Right lobe of liver (tissue), 6 donors: ENCODE data around the gene RASIP1. TPM values are rescaled to one million over a fixed set of nuclear protein-coding genes. Genes with fewer than 3 reads are reported as not detected.

ENCODE experiments used
- ATAC-seq, 4 donors: fragments of 200-7000 bp; cut with Tn5 transposase; one replicate each; pipeline ENCODE4 v1.9.1; 2020; ENCODE audit warnings: mild to moderate bottlenecking in 4 of 4, moderate library complexity in 4 of 4
- DNase-seq, 3 donors: peaks; one replicate each; pipeline ENCODE4 v3.0.0-alpha.2; 2020
- H3K27ac ChIP-seq, 3 donors: fragments of 200-600 bp; one replicate each; pipeline ENCODE4 v1.8.0; 2022
- H3K27me3 ChIP-seq, 2 donors: fragments of 200-600 bp; one replicate each; pipeline ENCODE4 v1.8.0; 2022
- H3K36me3 ChIP-seq, 4 donors: fragments of 200-600 bp; sonication (generic) in 1 of 4; one replicate each; pipeline versions ENCODE4 v1.5.1 to v1.8.0; 2017 to 2022; ENCODE audit warnings: control low read depth in 1 of 4
- H3K4me1 ChIP-seq, 4 donors: fragments of 200-600 bp; sonication (generic) in 1 of 4; one replicate each; pipeline versions ENCODE4 v1.5.1 to v1.8.0; 2017 to 2022; ENCODE audit warnings: control low read depth in 1 of 4
- H3K4me3 ChIP-seq, 3 donors: fragments of 200-600 bp; one replicate each; pipeline ENCODE4 v1.8.0; 2022
- H3K9me3 ChIP-seq, 4 donors: fragments of 200-600 bp; sonication (generic) in 1 of 4; one replicate each; pipeline versions ENCODE4 v1.5.1 to v1.8.0; 2017 to 2022; ENCODE audit warnings: control low read depth in 1 of 4
- POLR2A ChIP-seq: fragments of 450-650 bp; IDR thresholded peaks from one replicate; pipeline ENCODE4 v1.6.1; 2017; ENCODE audit warnings: antibody characterized with exemption, mild to moderate bottlenecking
- WGBS: methylation state at CpG from one replicate; pipeline ENCODE4 v1.1.6; 2018; ENCODE audit warnings: low coverage, low lambda C conversion rate; ENCODE audit not compliant: insufficient coverage; ENCODE audit errors: missing lambda C conversion rate; 5-methylcytosine and 5-hydroxymethylcytosine counted together
- intact Hi-C, 2 donors: fragments of 100-400 bp; cut with DNase I; formaldehyde crosslinking; loops; one replicate each; pipeline versions ENCODE4 v1.11.2 to v1.14.1; 2022
- total RNA-seq, 6 experiments: library from RNA; depleted of rRNA in 2 of 6; stranded (reverse); fragments of >200 nt in 2 of 6; fragmentation: NEBNext Ultra II Directional in 3 of 6; extraction: Animal tissue kit (Norgen Biotek cat#: 25700) in 3 of 6; gene quantifications; one replicate each; pipeline versions ENCODE4 v1.1.0 to v1.2.4, GENCODE V29; 2016 to 2023
- TF ChIP-seq, protein P1 (sequence below), 4 donors: fragments of 200-600 bp in 3 of 4; fragments of 450-650 bp in 1 of 4; IDR thresholded peaks; one replicate each; pipeline versions ENCODE4 v1.5.1 to v1.8.0; 2016 to 2022; ENCODE audit warnings: antibody characterized with exemption in 4 of 4, mild to moderate bottlenecking in 2 of 4
- donor health status: DM: no; HTN: yes; CAD: no.
- donor health status: DM: no; HTN: no; CAD: no.
- donor health status: DM: no; HTN: no; CAD: no.
- donor health status: DM: no; HTN: yes; CAD: no.
- donor health status: DM: no; HTN: yes; CAD: no.

Gene RASIP1
- total RNA-seq, 6 experiments from 2014 or later, result 2.7 to 6.7 (median 4.9) TPM

DNA sequence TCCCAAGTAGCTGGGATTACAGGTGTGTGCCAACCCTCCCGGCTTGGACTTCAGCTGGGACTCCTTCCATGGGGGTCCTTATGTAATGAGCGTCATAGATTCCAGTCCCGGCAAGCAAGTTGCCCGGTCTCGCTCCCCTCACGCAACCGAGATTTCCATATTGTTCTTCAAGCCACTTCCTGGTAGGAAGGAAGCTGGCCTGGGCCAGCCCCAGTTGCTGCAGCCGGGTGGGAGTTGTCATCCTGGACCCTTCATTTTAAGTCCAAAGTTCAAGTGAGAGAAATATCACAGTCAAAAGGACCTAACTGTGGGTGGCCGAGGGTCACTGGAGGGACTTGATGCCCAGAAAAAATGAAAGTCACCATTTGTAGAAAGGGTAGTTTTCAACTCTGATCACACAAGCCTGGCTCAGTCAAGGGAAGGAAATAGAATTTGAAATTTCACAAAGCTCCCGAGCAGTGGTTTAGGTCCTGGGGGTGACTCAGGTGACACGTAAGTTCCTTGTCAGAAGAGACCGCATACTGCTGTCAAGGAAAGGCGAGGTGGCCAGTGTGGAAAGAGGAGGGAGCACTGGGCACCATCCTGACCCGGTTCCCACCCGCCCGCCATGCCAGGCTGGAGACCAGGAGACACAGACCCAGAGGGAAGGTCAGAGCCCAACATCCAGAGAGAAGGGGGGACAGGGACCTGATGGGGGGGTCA is 20.2 kb upstream of the RASIP1 start:
- TF ChIP-seq POLR2A, result no peak
- TF ChIP-seq, protein P1, sequence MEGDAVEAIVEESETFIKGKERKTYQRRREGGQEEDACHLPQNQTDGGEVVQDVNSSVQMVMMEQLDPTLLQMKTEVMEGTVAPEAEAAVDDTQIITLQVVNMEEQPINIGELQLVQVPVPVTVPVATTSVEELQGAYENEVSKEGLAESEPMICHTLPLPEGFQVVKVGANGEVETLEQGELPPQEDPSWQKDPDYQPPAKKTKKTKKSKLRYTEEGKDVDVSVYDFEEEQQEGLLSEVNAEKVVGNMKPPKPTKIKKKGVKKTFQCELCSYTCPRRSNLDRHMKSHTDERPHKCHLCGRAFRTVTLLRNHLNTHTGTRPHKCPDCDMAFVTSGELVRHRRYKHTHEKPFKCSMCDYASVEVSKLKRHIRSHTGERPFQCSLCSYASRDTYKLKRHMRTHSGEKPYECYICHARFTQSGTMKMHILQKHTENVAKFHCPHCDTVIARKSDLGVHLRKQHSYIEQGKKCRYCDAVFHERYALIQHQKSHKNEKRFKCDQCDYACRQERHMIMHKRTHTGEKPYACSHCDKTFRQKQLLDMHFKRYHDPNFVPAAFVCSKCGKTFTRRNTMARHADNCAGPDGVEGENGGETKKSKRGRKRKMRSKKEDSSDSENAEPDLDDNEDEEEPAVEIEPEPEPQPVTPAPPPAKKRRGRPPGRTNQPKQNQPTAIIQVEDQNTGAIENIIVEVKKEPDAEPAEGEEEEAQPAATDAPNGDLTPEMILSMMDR (IDR thresholded peaks at IDR 0.05), result no peak
- WGBS, result 27% methylated on average over 11 of the region's 16 CpGs
- DNase-seq (no peak), ATAC-seq (peak in 2 of 4 donors; percentile 1 to 15)
- Histone ChIP-seq H3K4me1 (peaks cover 0 to 21% (median 5%) of the 10 kb centered on the region in 4 donors), H3K27ac (peak overlapping the region in 2 of 3 donors; percentile 1 to 53), H3K36me3 (peaks cover 0 to 11% (median 0%) of the 10 kb centered on the region in 4 donors), H3K27me3 (no peaks in the 10 kb centered on the region), H3K4me3 (no peak overlapping the region), H3K9me3 (no peaks in the 10 kb centered on the region)
- intact Hi-C loops, result loop anchor here in 1 of 2 donors (10.0 kb wide), 1 partner anchor 86 kb away; the partner anchor contains the start of gene NTN5

DNA sequence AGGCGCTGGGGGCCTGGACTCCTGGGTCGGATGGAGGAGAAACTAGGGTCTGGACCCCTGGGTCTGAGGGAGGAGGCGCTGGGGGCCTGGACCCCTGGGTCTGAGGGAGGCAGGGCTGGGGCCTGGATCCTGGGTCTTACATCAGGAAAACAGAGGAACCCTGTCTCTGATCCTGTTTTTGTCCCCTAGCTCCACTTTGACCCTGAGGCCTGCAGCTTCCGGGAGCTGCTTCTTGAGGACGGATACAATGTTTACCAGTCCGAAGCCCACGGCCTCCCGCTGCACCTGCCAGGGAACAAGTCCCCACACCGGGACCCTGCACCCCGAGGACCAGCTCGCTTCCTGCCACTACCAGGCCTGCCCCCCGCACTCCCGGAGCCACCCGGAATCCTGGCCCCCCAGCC is 17.3 kb upstream of the RASIP1 start:
- intact Hi-C loops, result no loop called here

DNA sequence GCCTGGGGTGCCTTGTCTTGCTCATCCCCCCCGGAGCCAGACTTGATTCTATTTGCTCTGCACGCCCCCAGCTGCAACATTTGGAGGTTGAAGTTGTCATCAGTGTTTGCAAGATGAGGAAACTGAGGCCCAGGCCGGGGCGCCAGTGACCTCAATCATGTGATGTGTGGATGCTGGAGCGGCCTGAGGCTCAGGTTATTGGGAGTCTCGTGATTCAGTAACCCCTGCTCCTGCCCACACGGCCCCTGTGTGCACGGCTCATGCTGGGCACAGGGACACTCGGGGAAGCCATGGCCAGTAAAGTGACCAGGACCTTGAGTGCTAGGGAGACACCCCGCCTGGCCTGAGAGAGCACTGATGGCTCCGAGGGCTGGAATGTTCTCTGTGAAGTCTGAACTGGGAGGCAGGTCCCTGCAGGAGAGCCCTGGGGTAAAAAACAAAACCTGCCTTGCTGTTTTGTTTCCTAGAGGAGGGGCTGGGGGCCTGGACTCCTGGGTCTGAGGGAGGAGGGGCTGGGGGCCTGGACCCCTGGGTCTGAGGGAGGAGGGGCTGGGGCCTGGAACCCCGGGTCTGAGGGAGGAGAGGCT is 16.8 kb upstream of the RASIP1 start:
- TF ChIP-seq, protein P1 (IDR thresholded peaks at IDR 0.05), result no peak
- no peak for TF ChIP-seq POLR2A
- no peaks in the 10 kb centered on the region for H3K27me3 ChIP-seq
- ATAC-seq (peak; percentile 11 to 25 (median 12)), DNase-seq (peak in 1 of 3 donors; percentile 60)
- peaks cover 0 to 21% (median 8%) of the 10 kb centered on the region in 4 donors for H3K4me1 ChIP-seq
- intact Hi-C loops, result no loop called here
- peaks cover 0 to 11% (median 0%) of the 10 kb centered on the region in 4 donors for H3K36me3 ChIP-seq
- H3K9me3 ChIP-seq, result no peaks in the 10 kb centered on the region
- H3K27ac ChIP-seq, result peak overlapping the region in 1 of 3 donors; percentile 70
- 25% methylated on average over 4 of the region's 12 CpGs for WGBS
- H3K4me3 ChIP-seq, result peak overlapping the region in 2 of 3 donors; percentile 7 to 59

More for the DNA sequence above, 17.3 kb upstream of the RASIP1 start:
- Histone ChIP-seq H3K27me3 (no peaks in the 10 kb centered on the region), H3K4me3 (peak overlapping the region in 1 of 3 donors; percentile 59), H3K4me1 (peaks cover 0 to 21% (median 6%) of the 10 kb centered on the region in 4 donors), H3K27ac (peak overlapping the region in 1 of 3 donors; percentile 70), H3K36me3 (peaks cover 0 to 11% (median 0%) of the 10 kb centered on the region in 4 donors), H3K9me3 (no peaks in the 10 kb centered on the region)
- WGBS, result no CpG with 5 or more reads among the region's 14 CpGs
- no peak for TF ChIP-seq POLR2A
- TF ChIP-seq, protein P1 (IDR thresholded peaks at IDR 0.05), result no peak
- peak in 1 of 3 donors; percentile 61 for DNase-seq
- peak in 3 of 4 donors; percentile 5 to 18 (median 7) for ATAC-seq

DNA sequence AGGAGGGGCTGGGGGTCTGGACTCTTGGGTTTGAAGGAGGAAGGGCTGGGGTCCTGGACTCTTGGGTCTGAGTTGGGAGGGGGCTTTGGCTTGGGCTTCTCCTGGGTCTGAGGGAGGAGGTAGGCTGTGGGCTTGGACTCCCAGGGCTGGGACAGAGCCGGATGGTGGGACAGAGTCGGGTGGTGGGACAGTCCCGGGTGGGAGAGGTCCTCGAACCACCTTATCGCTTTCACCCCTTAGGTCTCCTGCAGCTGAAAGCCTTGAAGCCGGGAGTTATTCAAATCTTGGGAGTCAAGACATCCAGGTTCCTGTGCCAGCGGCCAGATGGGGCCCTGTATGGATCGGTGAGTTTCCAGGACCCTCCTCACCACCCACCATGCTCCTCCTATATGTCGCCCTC is 16.3 kb upstream of the RASIP1 start:
- peaks cover 0 to 11% (median 0%) of the 10 kb centered on the region in 4 donors for H3K36me3 ChIP-seq
- intact Hi-C loops, result no loop called here
- no peaks in the 10 kb centered on the region for H3K9me3 ChIP-seq
- DNase-seq (no peak), ATAC-seq (no peak)
- no peaks in the 10 kb centered on the region for H3K27me3 ChIP-seq
- WGBS, result 29% methylated on average over 1 of the region's 9 CpGs
- H3K4me3 ChIP-seq, result peak overlapping the region in 2 of 3 donors; percentile 7 to 59
- no peak for TF ChIP-seq POLR2A
- TF ChIP-seq, protein P1 (IDR thresholded peaks at IDR 0.05), result no peak
- peaks cover 0 to 21% (median 8%) of the 10 kb centered on the region in 4 donors for H3K4me1 ChIP-seq
- peak overlapping the region in 1 of 3 donors; percentile 70 for H3K27ac ChIP-seq
